Thyroid gland (tissue), 4 donors: ENCODE measurements around the gene TNFRSF11A.

Source experiments
- POLR2A ChIP-seq, 2 donors: fragments of 450-650 bp; IDR thresholded peaks; one replicate each; pipeline ENCODE4 v1.6.1; 2017; ENCODE audit warnings: antibody characterized with exemption in 2 of 2, mild to moderate bottlenecking in 2 of 2, moderate library complexity in 1 of 2
- TF ChIP-seq, protein P1 (sequence below), 6 experiments: fragments of 200-600 bp in 3 of 6; fragments of 450-650 bp in 3 of 6; sonication (generic) in 3 of 6; IDR thresholded peaks; one replicate each; pipeline ENCODE4 v1.5.1; 2016 to 2019; ENCODE audit warnings: antibody characterized with exemption in 6 of 6, mild to moderate bottlenecking in 2 of 6, inconsistent platforms in 1 of 6, moderate library complexity in 1 of 6

DNA sequence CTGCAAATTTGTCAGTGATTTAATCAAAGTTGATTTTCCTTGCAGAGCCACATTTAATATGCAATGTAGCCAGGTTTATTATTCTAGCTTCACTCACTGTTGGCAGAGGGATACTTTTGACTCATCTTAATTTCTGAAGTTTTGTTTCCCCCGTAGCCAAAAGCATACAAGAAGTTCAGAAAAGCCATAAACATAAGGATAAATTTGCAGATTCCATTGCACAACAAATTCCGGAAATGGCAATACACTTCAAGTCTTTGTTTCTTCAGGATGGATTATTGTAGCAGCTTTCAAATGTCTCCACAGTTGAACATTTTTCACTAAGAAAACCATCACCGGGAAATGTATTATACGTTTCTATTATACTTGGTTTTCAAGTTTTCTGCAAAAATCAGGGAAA, 109.7 kb downstream of the TNFRSF11A start:
- TF ChIP-seq, protein P1, sequence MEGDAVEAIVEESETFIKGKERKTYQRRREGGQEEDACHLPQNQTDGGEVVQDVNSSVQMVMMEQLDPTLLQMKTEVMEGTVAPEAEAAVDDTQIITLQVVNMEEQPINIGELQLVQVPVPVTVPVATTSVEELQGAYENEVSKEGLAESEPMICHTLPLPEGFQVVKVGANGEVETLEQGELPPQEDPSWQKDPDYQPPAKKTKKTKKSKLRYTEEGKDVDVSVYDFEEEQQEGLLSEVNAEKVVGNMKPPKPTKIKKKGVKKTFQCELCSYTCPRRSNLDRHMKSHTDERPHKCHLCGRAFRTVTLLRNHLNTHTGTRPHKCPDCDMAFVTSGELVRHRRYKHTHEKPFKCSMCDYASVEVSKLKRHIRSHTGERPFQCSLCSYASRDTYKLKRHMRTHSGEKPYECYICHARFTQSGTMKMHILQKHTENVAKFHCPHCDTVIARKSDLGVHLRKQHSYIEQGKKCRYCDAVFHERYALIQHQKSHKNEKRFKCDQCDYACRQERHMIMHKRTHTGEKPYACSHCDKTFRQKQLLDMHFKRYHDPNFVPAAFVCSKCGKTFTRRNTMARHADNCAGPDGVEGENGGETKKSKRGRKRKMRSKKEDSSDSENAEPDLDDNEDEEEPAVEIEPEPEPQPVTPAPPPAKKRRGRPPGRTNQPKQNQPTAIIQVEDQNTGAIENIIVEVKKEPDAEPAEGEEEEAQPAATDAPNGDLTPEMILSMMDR (IDR thresholded peaks at IDR 0.05) = no peak
- TF ChIP-seq POLR2A (IDR thresholded peaks at IDR 0.05) = no peak
